ENCODE data around the gene CEPT1. TPM values are rescaled to one million over a fixed set of nuclear protein-coding genes. Genes with fewer than 3 reads are reported as not detected.

Gene CEPT1
- total and polyA plus RNA-seq, 2 of the 13 experiments (the other 11 are each of a cell fraction or from before 2014, with no cell fraction given), result 35.7 to 48.2 TPM

DNA sequence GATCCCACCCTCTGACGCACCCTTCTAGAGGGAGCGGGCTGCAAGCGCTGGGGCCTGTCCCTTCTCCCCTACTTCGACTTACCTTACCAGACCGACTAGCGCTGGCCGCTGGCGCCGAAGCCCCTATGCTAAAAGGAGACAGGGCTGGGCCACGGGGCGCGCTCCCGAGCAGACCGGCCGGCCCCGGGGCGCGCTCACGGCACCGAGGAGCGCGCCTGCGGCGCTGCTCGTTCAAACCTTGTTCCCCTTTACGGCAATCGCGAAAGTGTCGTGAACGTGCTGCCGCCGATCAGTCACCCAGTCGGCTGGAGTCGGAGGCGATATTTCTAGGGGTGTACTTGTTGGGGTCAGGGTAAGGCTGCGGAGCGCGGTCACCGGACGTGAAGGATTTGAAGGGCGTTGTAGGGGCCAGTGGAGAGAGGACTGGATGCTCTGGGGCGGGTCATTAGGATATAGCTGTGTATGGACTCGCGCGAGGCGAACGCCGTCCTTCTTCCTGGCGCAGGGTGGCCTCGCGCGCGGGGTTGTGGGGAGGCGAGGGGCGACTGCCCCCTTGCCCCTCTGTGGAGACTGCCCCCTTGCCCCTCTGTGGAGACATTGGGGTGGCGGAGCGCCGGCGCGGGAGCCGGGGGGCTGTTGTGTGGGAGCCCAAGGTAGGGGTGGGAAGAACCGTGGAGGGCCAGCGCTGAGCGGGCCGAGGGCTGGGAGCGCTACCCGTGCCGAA, at the start of gene CEPT1, which contains the start of gene DRAM2 (continued):
- TF ChIP-seq, protein P1, sequence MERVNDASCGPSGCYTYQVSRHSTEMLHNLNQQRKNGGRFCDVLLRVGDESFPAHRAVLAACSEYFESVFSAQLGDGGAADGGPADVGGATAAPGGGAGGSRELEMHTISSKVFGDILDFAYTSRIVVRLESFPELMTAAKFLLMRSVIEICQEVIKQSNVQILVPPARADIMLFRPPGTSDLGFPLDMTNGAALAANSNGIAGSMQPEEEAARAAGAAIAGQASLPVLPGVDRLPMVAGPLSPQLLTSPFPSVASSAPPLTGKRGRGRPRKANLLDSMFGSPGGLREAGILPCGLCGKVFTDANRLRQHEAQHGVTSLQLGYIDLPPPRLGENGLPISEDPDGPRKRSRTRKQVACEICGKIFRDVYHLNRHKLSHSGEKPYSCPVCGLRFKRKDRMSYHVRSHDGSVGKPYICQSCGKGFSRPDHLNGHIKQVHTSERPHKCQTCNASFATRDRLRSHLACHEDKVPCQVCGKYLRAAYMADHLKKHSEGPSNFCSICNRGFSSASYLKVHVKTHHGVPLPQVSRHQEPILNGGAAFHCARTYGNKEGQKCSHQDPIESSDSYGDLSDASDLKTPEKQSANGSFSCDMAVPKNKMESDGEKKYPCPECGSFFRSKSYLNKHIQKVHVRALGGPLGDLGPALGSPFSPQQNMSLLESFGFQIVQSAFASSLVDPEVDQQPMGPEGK (CRISPR knock-in tag; IDR thresholded peaks at IDR 0.05), result peak; percentile 37
- TF ChIP-seq ZNF572 (CRISPR knock-in tag; IDR thresholded peaks at IDR 0.05) (peak; percentile 45; the same call in 1 of the 2 replicates), TBL1XR1 (IDR thresholded peaks at IDR 0.05; ENCODE audit: borderline replicate concordance, low read length, partially characterized antibody) (no peak), KDM4B (CRISPR knock-in tag; IDR thresholded peaks at IDR 0.05) (peak; percentile 56; the same call in 1 of the 2 replicates), ZNF563 (CRISPR knock-in tag; IDR thresholded peaks at IDR 0.05) (peak; percentile 33), TBP (CRISPR knock-in tag; IDR thresholded peaks at IDR 0.05) (no peak), SALL1 (CRISPR knock-in tag; IDR thresholded peaks at IDR 0.05) (peak; percentile 58; the same call in 1 of the 2 replicates), HNRNPH1 (optimal IDR thresholded peaks at IDR 0.05; ENCODE audit: low read depth, low read length) (no peak), CBX1 (IDR thresholded peaks at IDR 0.05; ENCODE audit: low read depth) (peak; percentile 20)
- TF ChIP-seq, protein P2, sequence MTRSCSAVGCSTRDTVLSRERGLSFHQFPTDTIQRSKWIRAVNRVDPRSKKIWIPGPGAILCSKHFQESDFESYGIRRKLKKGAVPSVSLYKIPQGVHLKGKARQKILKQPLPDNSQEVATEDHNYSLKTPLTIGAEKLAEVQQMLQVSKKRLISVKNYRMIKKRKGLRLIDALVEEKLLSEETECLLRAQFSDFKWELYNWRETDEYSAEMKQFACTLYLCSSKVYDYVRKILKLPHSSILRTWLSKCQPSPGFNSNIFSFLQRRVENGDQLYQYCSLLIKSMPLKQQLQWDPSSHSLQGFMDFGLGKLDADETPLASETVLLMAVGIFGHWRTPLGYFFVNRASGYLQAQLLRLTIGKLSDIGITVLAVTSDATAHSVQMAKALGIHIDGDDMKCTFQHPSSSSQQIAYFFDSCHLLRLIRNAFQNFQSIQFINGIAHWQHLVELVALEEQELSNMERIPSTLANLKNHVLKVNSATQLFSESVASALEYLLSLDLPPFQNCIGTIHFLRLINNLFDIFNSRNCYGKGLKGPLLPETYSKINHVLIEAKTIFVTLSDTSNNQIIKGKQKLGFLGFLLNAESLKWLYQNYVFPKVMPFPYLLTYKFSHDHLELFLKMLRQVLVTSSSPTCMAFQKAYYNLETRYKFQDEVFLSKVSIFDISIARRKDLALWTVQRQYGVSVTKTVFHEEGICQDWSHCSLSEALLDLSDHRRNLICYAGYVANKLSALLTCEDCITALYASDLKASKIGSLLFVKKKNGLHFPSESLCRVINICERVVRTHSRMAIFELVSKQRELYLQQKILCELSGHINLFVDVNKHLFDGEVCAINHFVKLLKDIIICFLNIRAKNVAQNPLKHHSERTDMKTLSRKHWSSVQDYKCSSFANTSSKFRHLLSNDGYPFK (CRISPR knock-in tag; IDR thresholded peaks at IDR 0.05; ENCODE audit: borderline replicate concordance), result 0 out of 2 replicates have a peak, but pooled peaks have one; percentile 74
- TF ChIP-seq, protein P3, sequence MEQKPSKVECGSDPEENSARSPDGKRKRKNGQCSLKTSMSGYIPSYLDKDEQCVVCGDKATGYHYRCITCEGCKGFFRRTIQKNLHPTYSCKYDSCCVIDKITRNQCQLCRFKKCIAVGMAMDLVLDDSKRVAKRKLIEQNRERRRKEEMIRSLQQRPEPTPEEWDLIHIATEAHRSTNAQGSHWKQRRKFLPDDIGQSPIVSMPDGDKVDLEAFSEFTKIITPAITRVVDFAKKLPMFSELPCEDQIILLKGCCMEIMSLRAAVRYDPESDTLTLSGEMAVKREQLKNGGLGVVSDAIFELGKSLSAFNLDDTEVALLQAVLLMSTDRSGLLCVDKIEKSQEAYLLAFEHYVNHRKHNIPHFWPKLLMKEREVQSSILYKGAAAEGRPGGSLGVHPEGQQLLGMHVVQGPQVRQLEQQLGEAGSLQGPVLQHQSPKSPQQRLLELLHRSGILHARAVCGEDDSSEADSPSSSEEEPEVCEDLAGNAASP (CRISPR knock-in tag; IDR thresholded peaks at IDR 0.05; ENCODE audit: borderline replicate concordance), result peak; percentile 70
- TF ChIP-seq, protein P4, sequence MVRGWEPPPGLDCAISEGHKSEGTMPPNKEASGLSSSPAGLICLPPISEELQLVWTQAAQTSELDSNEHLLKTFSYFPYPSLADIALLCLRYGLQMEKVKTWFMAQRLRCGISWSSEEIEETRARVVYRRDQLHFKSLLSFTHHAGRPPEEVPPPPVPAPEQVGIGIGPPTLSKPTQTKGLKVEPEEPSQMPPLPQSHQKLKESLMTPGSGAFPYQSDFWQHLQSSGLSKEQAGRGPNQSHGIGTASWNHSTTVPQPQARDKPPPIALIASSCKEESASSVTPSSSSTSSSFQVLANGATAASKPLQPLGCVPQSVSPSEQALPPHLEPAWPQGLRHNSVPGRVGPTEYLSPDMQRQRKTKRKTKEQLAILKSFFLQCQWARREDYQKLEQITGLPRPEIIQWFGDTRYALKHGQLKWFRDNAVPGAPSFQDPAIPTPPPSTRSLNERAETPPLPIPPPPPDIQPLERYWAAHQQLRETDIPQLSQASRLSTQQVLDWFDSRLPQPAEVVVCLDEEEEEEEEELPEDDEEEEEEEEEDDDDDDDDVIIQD (CRISPR knock-in tag; IDR thresholded peaks at IDR 0.05; ENCODE audit: low read depth), result peak; percentile 45; the same call in 1 of the 2 replicates
- TF ChIP-seq, protein P5, sequence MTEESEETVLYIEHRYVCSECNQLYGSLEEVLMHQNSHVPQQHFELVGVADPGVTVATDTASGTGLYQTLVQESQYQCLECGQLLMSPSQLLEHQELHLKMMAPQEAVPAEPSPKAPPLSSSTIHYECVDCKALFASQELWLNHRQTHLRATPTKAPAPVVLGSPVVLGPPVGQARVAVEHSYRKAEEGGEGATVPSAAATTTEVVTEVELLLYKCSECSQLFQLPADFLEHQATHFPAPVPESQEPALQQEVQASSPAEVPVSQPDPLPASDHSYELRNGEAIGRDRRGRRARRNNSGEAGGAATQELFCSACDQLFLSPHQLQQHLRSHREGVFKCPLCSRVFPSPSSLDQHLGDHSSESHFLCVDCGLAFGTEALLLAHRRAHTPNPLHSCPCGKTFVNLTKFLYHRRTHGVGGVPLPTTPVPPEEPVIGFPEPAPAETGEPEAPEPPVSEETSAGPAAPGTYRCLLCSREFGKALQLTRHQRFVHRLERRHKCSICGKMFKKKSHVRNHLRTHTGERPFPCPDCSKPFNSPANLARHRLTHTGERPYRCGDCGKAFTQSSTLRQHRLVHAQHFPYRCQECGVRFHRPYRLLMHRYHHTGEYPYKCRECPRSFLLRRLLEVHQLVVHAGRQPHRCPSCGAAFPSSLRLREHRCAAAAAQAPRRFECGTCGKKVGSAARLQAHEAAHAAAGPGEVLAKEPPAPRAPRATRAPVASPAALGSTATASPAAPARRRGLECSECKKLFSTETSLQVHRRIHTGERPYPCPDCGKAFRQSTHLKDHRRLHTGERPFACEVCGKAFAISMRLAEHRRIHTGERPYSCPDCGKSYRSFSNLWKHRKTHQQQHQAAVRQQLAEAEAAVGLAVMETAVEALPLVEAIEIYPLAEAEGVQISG (CRISPR knock-in tag; IDR thresholded peaks at IDR 0.05), result peak; percentile 78

All from HepG2 (cell line).